ENCODE measurements around the gene PMM2.

The PMM2 gene

GRCh38 chr16:8864480-8865110, 67.0 kb downstream of the PMM2 start:
- peaks cover 0 to 84% (median 61%) of the 10 kb centered on the region in 4 donors for H3K4me1 ChIP-seq
- H3K36me3 ChIP-seq = no peaks in the 10 kb centered on the region
- no peaks in the 10 kb centered on the region for H3K9me3 ChIP-seq
- no peak overlapping the region for H3K4me3 ChIP-seq
- peak overlapping the region; percentile 13 to 42 for H3K27ac ChIP-seq
- TF ChIP-seq, protein P1, sequence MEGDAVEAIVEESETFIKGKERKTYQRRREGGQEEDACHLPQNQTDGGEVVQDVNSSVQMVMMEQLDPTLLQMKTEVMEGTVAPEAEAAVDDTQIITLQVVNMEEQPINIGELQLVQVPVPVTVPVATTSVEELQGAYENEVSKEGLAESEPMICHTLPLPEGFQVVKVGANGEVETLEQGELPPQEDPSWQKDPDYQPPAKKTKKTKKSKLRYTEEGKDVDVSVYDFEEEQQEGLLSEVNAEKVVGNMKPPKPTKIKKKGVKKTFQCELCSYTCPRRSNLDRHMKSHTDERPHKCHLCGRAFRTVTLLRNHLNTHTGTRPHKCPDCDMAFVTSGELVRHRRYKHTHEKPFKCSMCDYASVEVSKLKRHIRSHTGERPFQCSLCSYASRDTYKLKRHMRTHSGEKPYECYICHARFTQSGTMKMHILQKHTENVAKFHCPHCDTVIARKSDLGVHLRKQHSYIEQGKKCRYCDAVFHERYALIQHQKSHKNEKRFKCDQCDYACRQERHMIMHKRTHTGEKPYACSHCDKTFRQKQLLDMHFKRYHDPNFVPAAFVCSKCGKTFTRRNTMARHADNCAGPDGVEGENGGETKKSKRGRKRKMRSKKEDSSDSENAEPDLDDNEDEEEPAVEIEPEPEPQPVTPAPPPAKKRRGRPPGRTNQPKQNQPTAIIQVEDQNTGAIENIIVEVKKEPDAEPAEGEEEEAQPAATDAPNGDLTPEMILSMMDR (IDR thresholded peaks at IDR 0.05) = no peak
- no peak for DNase-seq
- intact Hi-C loops (cut with DNase I; ENCODE audit: low total_unique reads) = loop anchor here (5.0 to 10.0 kb wide), 4 partner anchors 67 to 230 kb away; partner anchors contain the start of genes ABAT, HAPSTR1, PMM2 and TMEM186
- H3K27me3 ChIP-seq = no peaks in the 10 kb centered on the region

- Histone ChIP-seq H3K4me3 (no peak overlapping the region), H3K9me3 (no peaks in the 10 kb centered on the region), H3K36me3 (no peaks in the 10 kb centered on the region), H3K4me1 (peaks cover 0 to 81% (median 58%) of the 10 kb centered on the region in 4 donors), H3K27me3 (no peaks in the 10 kb centered on the region), H3K27ac (peak overlapping the region; percentile 13 to 42)
- TF ChIP-seq, protein P1 (IDR thresholded peaks at IDR 0.05) = no peak
- no peak for DNase-seq
- intact Hi-C loops (cut with DNase I; ENCODE audit: low total_unique reads) = loop anchor here (5.0 to 10.0 kb wide), 4 partner anchors 68 to 229 kb away; partner anchors contain the start of genes ABAT, HAPSTR1, PMM2 and TMEM186
Observed at GRCh38 chr16:8865145-8865882, 67.7 kb downstream of the PMM2 start.

- Histone ChIP-seq H3K36me3 (no peaks in the 10 kb centered on the region), H3K27me3 (no peaks in the 10 kb centered on the region), H3K9me3 (no peaks in the 10 kb centered on the region), H3K27ac (peak overlapping the region; percentile 81 to 85), H3K4me1 (peaks cover 0 to 81% (median 54%) of the 10 kb centered on the region in 4 donors), H3K4me3 (peak overlapping the region; percentile 76 to 86)
- TF ChIP-seq, protein P1 (IDR thresholded peaks at IDR 0.05) = no peak
- peak in 1 of 2 donors; percentile 55 for DNase-seq
- intact Hi-C loops (cut with DNase I; ENCODE audit: low total_unique reads) = loop anchor here (5.0 to 10.0 kb wide), 4 partner anchors 69 to 228 kb away; partner anchors contain the start of genes ABAT, HAPSTR1, PMM2 and TMEM186
Observed at GRCh38 chr16:8866118-8866883, 68.7 kb downstream of the PMM2 start.

- intact Hi-C loops (cut with DNase I; ENCODE audit: low total_unique reads) = loop anchor here (5.0 to 10.0 kb wide), 4 partner anchors 70 to 228 kb away; partner anchors contain the start of genes ABAT, HAPSTR1, PMM2 and TMEM186
- peaks cover 0 to 75% (median 50%) of the 10 kb centered on the region in 4 donors for H3K4me1 ChIP-seq
- H3K4me3 ChIP-seq = peak overlapping the region; percentile 76 to 86
Observed at GRCh38 chr16:8866884-8867215, 69.2 kb downstream of the PMM2 start.

More at GRCh38 chr16:8866884-8867215, 69.2 kb downstream of the PMM2 start:
- TF ChIP-seq, protein P1 (IDR thresholded peaks at IDR 0.05) = no peak
- H3K9me3 ChIP-seq = no peaks in the 10 kb centered on the region
- no peaks in the 10 kb centered on the region for H3K36me3 ChIP-seq
- no peak for DNase-seq
- no peaks in the 10 kb centered on the region for H3K27me3 ChIP-seq
- peak overlapping the region; percentile 81 to 85 for H3K27ac ChIP-seq
